Activated CD4-positive, alpha-beta T cell treated with anti-CD3 and anti-CD28 coated beads for 36 hours (primary cell): Measurements from ENCODE around the gene NPPB. TPM values are rescaled to one million over a fixed set of nuclear protein-coding genes. Genes with fewer than 3 reads are reported as not detected.

Source experiments
- ATAC-seq: fragments of 200-7000 bp; cut with Tn5 transposase; one replicate; pipeline ENCODE4 v1.10.0; 2021; ENCODE audit warnings: mild to moderate bottlenecking, moderate library complexity
- CTCF ChIA-PET: fragments of 350-600 bp; sonication (Branson Sonifier 250); formaldehyde crosslinking; loops from one replicate; lab custom pipeline; 2021; ENCODE audit warnings: antibody characterized with exemption; lab: Charles Lee
- POLR2A ChIA-PET: fragments of 350-600 bp; sonication (Branson Sonifier 250); formaldehyde crosslinking; loops from one replicate; lab custom pipeline; 2021; ENCODE audit warnings: antibody characterized with exemption, inconsistent platforms; lab: Charles Lee
- DNase-seq: peaks from one replicate; pipeline ENCODE4 v3.0.0-alpha.2; 2020
- H3K27ac Mint-ChIP-seq: one replicate; pipeline ENCODE4 v1.8.0; 2021; ENCODE audit warnings: mixed read lengths
- H3K27me3 Mint-ChIP-seq: one replicate; pipeline ENCODE4 v1.8.0; 2021; ENCODE audit warnings: mixed read lengths
- H3K36me3 Mint-ChIP-seq: one replicate; pipeline ENCODE4 v1.8.0; 2021; ENCODE audit warnings: low read depth, mixed read lengths
- H3K4me1 Mint-ChIP-seq: one replicate; pipeline ENCODE4 v1.8.0; 2021; ENCODE audit warnings: mixed read lengths
- H3K4me3 Mint-ChIP-seq: one replicate; pipeline ENCODE4 v1.8.0; 2021; ENCODE audit warnings: mild to moderate bottlenecking, moderate library complexity, mixed read lengths
- H3K9me3 Mint-ChIP-seq: one replicate; pipeline ENCODE4 v1.8.0; 2021; ENCODE audit warnings: low read depth, mixed read lengths
- intact Hi-C, 2 experiments: fragments of 100-400 bp; cut with DNase I in 1 of 2; cut with micrococcal nuclease in 1 of 2; formaldehyde crosslinking; loops; one replicate each; pipeline versions ENCODE4 v1.14.2 to v1.15.1; 2022 to 2024; cut with DNase I, micrococcal nuclease
- total RNA-seq, 2 experiments: library from RNA; stranded (reverse); gene quantifications; one replicate each; pipeline ENCODE4 v1.2.3, GENCODE V29; 2021

Gene NPPB
- total RNA-seq, 2 experiments from 2014 or later, result not detected

DNA sequence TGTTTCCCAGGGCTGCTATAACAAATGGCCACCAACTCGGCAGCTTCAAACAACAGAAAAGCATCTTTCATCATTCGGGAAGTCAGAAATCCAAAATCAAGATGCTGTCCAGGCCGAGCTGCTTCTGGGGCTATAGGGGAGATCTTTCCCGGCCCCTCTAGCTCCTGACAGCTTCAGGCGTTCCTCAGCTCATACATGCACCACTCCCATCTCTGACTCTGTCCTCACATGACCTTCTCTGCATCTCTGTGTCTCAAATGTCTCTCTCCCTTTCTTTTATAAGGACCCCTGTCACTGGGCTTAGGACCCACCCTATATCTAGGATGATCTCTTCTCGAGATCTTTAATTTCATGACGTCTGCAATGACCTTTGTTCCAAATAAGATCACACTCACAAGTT lies 13.8 kb upstream of the NPPB start:
- no peak for DNase-seq
- no peak overlapping the region for H3K4me3 Mint-ChIP-seq
- ChIA-PET CTCF (interaction anchor here (0.7 kb wide), 2 partner anchors 121 to 220 kb away, joined by 3 to 4 read pairs; no protein-coding TSS in a partner anchor), POLR2A (no interaction called here)
- no peaks in the 10 kb centered on the region for H3K27me3 Mint-ChIP-seq
- H3K27ac Mint-ChIP-seq, result no peak overlapping the region
- ATAC-seq, result no peak
- H3K36me3 Mint-ChIP-seq, result no peaks in the 10 kb centered on the region
- no peaks in the 10 kb centered on the region for H3K4me1 Mint-ChIP-seq
- no peaks in the 10 kb centered on the region for H3K9me3 Mint-ChIP-seq
- intact Hi-C loops, result no loop called here

- Mint-ChIP-seq H3K27me3 (peaks cover 1% of the 10 kb centered on the region), H3K4me1 (no peaks in the 10 kb centered on the region), H3K9me3 (no peaks in the 10 kb centered on the region), H3K36me3 (no peaks in the 10 kb centered on the region), H3K27ac (no peak overlapping the region), H3K4me3 (no peak overlapping the region)
- ATAC-seq (no peak), DNase-seq (no peak)
- POLR2A ChIA-PET, result interaction anchor here (2.4 kb wide), 1 partner anchor 40 kb away, joined by 6 read pairs; no protein-coding TSS in a partner anchor
- CTCF ChIA-PET, result interaction anchor here (1.4 kb wide), 1 partner anchor 31 kb away, joined by 5 read pairs; no protein-coding TSS in a partner anchor
- intact Hi-C loops, result no loop called here
Observed at GRCh38 chr1:11869650-11870207, 11.0 kb upstream of the NPPB start.

DNA sequence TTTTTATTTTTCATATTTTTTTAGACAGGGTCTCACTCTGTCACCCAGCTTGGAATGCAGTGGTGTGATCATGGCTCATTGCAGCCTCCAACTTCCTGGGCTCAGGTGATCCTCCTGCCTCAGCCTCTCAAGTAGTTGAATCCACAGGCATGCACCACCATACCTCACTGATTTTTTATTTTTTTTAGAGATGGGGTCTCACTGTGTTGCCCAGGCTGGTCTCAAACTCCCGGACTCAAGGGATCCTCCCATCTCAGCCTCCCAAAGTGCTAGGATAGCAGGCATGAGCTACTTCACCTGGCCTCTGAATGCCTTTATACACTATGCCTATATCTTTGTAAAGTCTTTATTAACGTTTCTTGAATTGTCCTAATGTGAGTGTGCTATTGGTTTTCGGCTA lies 10.4 kb upstream of the NPPB start:
- intact Hi-C loops, result no loop called here
- CTCF ChIA-PET, result no interaction called here
- no peaks in the 10 kb centered on the region for H3K36me3 Mint-ChIP-seq
- H3K4me3 Mint-ChIP-seq, result no peak overlapping the region
- H3K27ac Mint-ChIP-seq, result no peak overlapping the region
- ATAC-seq, result no peak
- no peaks in the 10 kb centered on the region for H3K4me1 Mint-ChIP-seq
- DNase-seq, result no peak
- H3K9me3 Mint-ChIP-seq, result no peaks in the 10 kb centered on the region
- peaks cover 3% of the 10 kb centered on the region for H3K27me3 Mint-ChIP-seq
- POLR2A ChIA-PET, result interaction anchor here (2.4 kb wide), 1 partner anchor 40 kb away, joined by 6 read pairs; no protein-coding TSS in a partner anchor

GRCh38 chr1:11868331-11868980 lies 9.7 kb upstream of the NPPB start:
- Mint-ChIP-seq H3K27me3 (peaks cover 3% of the 10 kb centered on the region), H3K36me3 (no peaks in the 10 kb centered on the region), H3K9me3 (no peaks in the 10 kb centered on the region), H3K27ac (no peak overlapping the region), H3K4me1 (no peaks in the 10 kb centered on the region), H3K4me3 (no peak overlapping the region)
- DNase-seq, result no peak
- POLR2A ChIA-PET, result interaction anchor here (2.4 kb wide), 1 partner anchor 41 kb away, joined by 6 read pairs; no protein-coding TSS in a partner anchor
- ATAC-seq, result no peak
- CTCF ChIA-PET, result no interaction called here
- intact Hi-C loops, result no loop called here

DNA sequence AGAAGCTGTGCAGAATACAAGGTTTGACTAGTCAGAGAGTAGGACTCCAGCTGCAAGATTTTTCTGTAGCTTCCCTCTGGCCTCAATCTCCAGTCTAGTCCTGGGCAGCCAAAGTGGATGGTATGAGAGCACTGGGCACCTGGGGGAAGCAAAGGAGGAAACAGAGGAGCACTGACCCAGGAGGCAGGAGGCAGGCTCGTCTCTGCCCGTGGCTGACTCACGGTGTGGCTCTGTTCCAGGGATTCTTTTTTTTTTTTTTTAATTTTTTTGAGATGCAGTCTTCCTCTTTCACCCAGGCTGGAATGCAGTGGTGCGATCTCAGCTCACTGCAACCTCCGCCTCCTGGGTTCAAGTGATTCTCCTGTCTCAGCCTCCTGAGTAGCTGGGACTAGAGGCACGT lies 4.1 kb upstream of the NPPB start:
- Mint-ChIP-seq H3K4me3 (no peak overlapping the region), H3K27ac (no peak overlapping the region), H3K9me3 (no peaks in the 10 kb centered on the region), H3K36me3 (no peaks in the 10 kb centered on the region), H3K27me3 (peaks cover 34% of the 10 kb centered on the region), H3K4me1 (no peaks in the 10 kb centered on the region)
- no peak for DNase-seq
- intact Hi-C loops, result no loop called here
- POLR2A ChIA-PET, result no interaction called here
- ATAC-seq, result no peak
- CTCF ChIA-PET, result no interaction called here

DNA sequence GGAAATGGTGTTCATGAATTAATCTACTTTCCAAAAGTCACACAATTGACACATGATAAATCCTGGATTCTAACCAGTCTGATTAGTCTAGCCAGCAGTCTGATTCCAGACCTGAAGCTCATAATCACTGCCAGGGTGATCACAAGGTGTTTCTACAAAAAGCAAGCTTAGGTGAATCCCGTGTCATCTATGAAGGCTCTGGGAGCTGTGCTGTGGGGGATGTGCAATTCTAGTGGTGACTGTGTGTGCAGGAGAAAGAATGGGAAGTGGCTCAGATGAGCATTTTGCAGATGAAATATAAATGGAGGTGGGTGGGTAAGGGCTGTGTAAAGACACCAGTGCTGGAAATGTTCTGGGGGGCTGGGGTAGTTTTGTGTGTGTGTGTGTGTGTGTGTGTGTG lies 1.8 kb upstream of the NPPB start:
- intact Hi-C loops, result no loop called here
- Mint-ChIP-seq H3K4me3 (no peak overlapping the region), H3K27me3 (peaks cover 46% of the 10 kb centered on the region), H3K9me3 (no peaks in the 10 kb centered on the region), H3K36me3 (no peaks in the 10 kb centered on the region), H3K4me1 (no peaks in the 10 kb centered on the region), H3K27ac (no peak overlapping the region)
- DNase-seq (no peak), ATAC-seq (no peak)
- ChIA-PET CTCF (no interaction called here), POLR2A (interaction anchor here (1.8 kb wide), 1 partner anchor 48 kb away, joined by 11 read pairs; no protein-coding TSS in a partner anchor)

- ATAC-seq (no peak), DNase-seq (no peak)
- no peak overlapping the region for H3K27ac Mint-ChIP-seq
- CTCF ChIA-PET, result no interaction called here
- no peaks in the 10 kb centered on the region for H3K9me3 Mint-ChIP-seq
- intact Hi-C loops, result no loop called here
- no peaks in the 10 kb centered on the region for H3K4me1 Mint-ChIP-seq
- no peak overlapping the region for H3K4me3 Mint-ChIP-seq
- POLR2A ChIA-PET, result interaction anchor here (1.8 kb wide), 1 partner anchor 48 kb away, joined by 11 read pairs; no protein-coding TSS in a partner anchor
- peaks cover 46% of the 10 kb centered on the region for H3K27me3 Mint-ChIP-seq
- H3K36me3 Mint-ChIP-seq, result no peaks in the 10 kb centered on the region
Observed at GRCh38 chr1:11860083-11860482, 1.3 kb upstream of the NPPB start.

- no peaks in the 10 kb centered on the region for H3K9me3 Mint-ChIP-seq
- POLR2A ChIA-PET, result interaction anchor here (1.8 kb wide), 1 partner anchor 49 kb away, joined by 11 read pairs; no protein-coding TSS in a partner anchor
- intact Hi-C loops, result no loop called here
- H3K4me1 Mint-ChIP-seq, result no peaks in the 10 kb centered on the region
- peak; percentile 82 for DNase-seq
- H3K4me3 Mint-ChIP-seq, result no peak overlapping the region
- H3K27ac Mint-ChIP-seq, result no peak overlapping the region
- no peaks in the 10 kb centered on the region for H3K36me3 Mint-ChIP-seq
- H3K27me3 Mint-ChIP-seq, result peaks cover 46% of the 10 kb centered on the region
- CTCF ChIA-PET, result interaction anchor here (0.6 kb wide), 1 partner anchor 48 kb away, joined by 3 read pairs; no protein-coding TSS in a partner anchor
- peak; percentile 60 for ATAC-seq
Observed at GRCh38 chr1:11858968-11859871, 475 bp upstream of the NPPB start.

GRCh38 chr1:11858158-11858557 lies 587 bp downstream of the NPPB start:
- no peaks in the 10 kb centered on the region for H3K9me3 Mint-ChIP-seq
- intact Hi-C loops, result no loop called here
- ATAC-seq (no peak), DNase-seq (no peak)
- ChIA-PET CTCF (no interaction called here), POLR2A (no interaction called here)
- H3K27me3 Mint-ChIP-seq, result peaks cover 51% of the 10 kb centered on the region
- no peak overlapping the region for H3K27ac Mint-ChIP-seq
- no peaks in the 10 kb centered on the region for H3K4me1 Mint-ChIP-seq
- no peak overlapping the region for H3K4me3 Mint-ChIP-seq
- H3K36me3 Mint-ChIP-seq, result no peaks in the 10 kb centered on the region

DNA sequence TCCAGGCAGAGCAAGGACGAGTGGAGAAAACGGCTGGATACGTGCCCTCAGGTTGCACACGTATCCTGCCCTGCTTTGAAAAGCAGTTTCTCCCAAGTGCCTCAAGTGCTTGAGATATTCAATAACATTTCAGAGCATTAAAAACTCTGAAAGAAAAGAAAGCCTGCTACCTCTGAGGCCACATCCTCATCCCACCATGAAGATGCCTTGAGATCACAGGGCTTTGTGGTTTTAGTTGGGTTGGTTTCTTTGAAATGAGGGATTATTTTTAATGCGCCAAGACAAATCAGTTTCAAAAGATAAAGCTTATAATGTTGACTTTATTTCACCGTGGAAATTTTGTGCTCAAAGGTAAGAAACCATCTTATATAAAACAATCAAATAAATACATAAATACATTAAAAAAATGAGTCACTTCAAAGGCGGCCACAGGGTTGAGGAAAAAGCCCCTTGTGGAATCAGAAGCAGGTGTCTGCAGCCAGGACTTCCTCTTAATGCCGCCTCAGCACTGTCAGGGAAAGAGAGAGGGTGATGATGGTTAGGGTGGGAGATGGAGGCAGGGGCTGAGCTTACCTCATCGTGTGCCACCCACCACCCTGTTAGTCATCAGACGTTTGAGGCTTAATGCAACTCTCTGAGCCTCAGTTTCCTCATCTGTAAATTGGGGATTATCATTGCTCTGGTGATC lies 1.4 kb downstream of the NPPB start:
- intact Hi-C loops, result no loop called here
- Mint-ChIP-seq H3K36me3 (no peaks in the 10 kb centered on the region), H3K9me3 (no peaks in the 10 kb centered on the region), H3K4me1 (no peaks in the 10 kb centered on the region), H3K4me3 (no peak overlapping the region), H3K27ac (no peak overlapping the region), H3K27me3 (peaks cover 52% of the 10 kb centered on the region)
- ChIA-PET CTCF (interaction anchor here (0.7 to 1.0 kb wide), 3 partner anchors 10 to 23 kb away, joined by 3 to 4 read pairs (median 4); no protein-coding TSS in a partner anchor), POLR2A (no interaction called here)
- no peak for DNase-seq
- no peak for ATAC-seq

GRCh38 chr1:11856698-11857097 lies 2.0 kb downstream of the NPPB start:
- H3K27me3 Mint-ChIP-seq, result peaks cover 50% of the 10 kb centered on the region
- no peak overlapping the region for H3K27ac Mint-ChIP-seq
- CTCF ChIA-PET, result interaction anchor here (0.7 to 1.0 kb wide), 2 partner anchors 11 to 23 kb away, joined by 3 to 4 read pairs; no protein-coding TSS in a partner anchor
- H3K4me1 Mint-ChIP-seq, result no peaks in the 10 kb centered on the region
- POLR2A ChIA-PET, result no interaction called here
- H3K9me3 Mint-ChIP-seq, result no peaks in the 10 kb centered on the region
- ATAC-seq, result no peak
- H3K36me3 Mint-ChIP-seq, result no peaks in the 10 kb centered on the region
- DNase-seq, result no peak
- no peak overlapping the region for H3K4me3 Mint-ChIP-seq
- intact Hi-C loops, result no loop called here
